Stomach (tissue), 4 donors: Measurements from ENCODE around the gene ITGAE.

Experiments used
- POLR2AphosphoS5 ChIP-seq, 3 donors: sonication (generic); formaldehyde crosslinking; IDR thresholded peaks; one replicate each; pipeline ENCODE4 v1.6.1; 2016; ENCODE audit warnings: antibody characterized with exemption in 3 of 3
- TF ChIP-seq, protein P1 (sequence below), 7 experiments: fragments of 450-650 bp in 4 of 7; fragments of 200-600 bp in 3 of 7; sonication (generic) in 3 of 7; IDR thresholded peaks; one replicate each; pipeline ENCODE4 v1.5.1; 2016 to 2019; ENCODE audit warnings: antibody characterized with exemption in 7 of 7, control low read depth in 2 of 7, mild to moderate bottlenecking in 1 of 7

GRCh38 chr17:3826191-3826590, 25.2 kb upstream of the ITGAE start:
- TF ChIP-seq, protein P1, sequence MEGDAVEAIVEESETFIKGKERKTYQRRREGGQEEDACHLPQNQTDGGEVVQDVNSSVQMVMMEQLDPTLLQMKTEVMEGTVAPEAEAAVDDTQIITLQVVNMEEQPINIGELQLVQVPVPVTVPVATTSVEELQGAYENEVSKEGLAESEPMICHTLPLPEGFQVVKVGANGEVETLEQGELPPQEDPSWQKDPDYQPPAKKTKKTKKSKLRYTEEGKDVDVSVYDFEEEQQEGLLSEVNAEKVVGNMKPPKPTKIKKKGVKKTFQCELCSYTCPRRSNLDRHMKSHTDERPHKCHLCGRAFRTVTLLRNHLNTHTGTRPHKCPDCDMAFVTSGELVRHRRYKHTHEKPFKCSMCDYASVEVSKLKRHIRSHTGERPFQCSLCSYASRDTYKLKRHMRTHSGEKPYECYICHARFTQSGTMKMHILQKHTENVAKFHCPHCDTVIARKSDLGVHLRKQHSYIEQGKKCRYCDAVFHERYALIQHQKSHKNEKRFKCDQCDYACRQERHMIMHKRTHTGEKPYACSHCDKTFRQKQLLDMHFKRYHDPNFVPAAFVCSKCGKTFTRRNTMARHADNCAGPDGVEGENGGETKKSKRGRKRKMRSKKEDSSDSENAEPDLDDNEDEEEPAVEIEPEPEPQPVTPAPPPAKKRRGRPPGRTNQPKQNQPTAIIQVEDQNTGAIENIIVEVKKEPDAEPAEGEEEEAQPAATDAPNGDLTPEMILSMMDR (IDR thresholded peaks at IDR 0.05), result no peak
- no peak for TF ChIP-seq POLR2AphosphoS5 (IDR thresholded peaks at IDR 0.05)
